Common myeloid progenitor, CD34-positive (primary cell): Measurements from ENCODE around the gene SLC7A7.

ENCODE experiments used
- CTCF ChIA-PET: fragments of 350-600 bp; sonication (Branson Sonifier 250); formaldehyde crosslinking; loops from one replicate; lab custom pipeline; 2021; ENCODE audit warnings: antibody characterized with exemption; lab: Charles Lee
- POLR2A ChIA-PET: fragments of 350-600 bp; sonication (Branson Sonifier 250); formaldehyde crosslinking; loops from one replicate; lab custom pipeline; 2021; ENCODE audit warnings: antibody characterized with exemption; lab: Charles Lee
- DNase-seq, 3 donors: peaks; one replicate each; pipeline versions ENCODE4 v3.0.0 to v3.0.0-alpha.2; 2013
- H3K27ac ChIP-seq, 2 experiments: 1 replicate in 1 of 2; 2 replicates in 1 of 2; pipeline ENCODE4 v1.7.0; 2013; ENCODE audit warnings: inconsistent platforms in 2 of 2, low read length in 2 of 2, mild to moderate bottlenecking in 2 of 2, low read depth in 1 of 2, moderate library complexity in 1 of 2; ENCODE audit not compliant: severe bottlenecking in 2 of 2, insufficient read depth in 1 of 2, poor library complexity in 1 of 2
- H3K27me3 ChIP-seq, 5 experiments: replicated peaks in 2 of 5; 1 replicate in 3 of 5; 2 replicates in 2 of 5; pipeline versions ENCODE4 v1.6.1 to v1.7.0; 2013; ENCODE audit warnings: low read length in 4 of 5, mild to moderate bottlenecking in 2 of 5, moderate library complexity in 2 of 5, inconsistent platforms in 1 of 5; ENCODE audit not compliant: insufficient read depth in 5 of 5, control insufficient read depth in 4 of 5
- H3K36me3 ChIP-seq, 4 experiments: 1 replicate in 2 of 4; 2 replicates in 2 of 4; pipeline versions ENCODE4 v1.6.1 to v1.7.0; 2013; ENCODE audit warnings: low read length in 3 of 4, control low read depth in 1 of 4, mild to moderate bottlenecking in 1 of 4; ENCODE audit not compliant: control insufficient read depth in 4 of 4, insufficient read depth in 4 of 4
- H3K4me1 ChIP-seq, 4 experiments: 1 replicate in 3 of 4; 2 replicates in 1 of 4; pipeline versions ENCODE4 v1.6.1 to v1.7.1; 2013; ENCODE audit warnings: low read length in 3 of 4, mild to moderate bottlenecking in 3 of 4, control low read depth in 1 of 4, inconsistent platforms in 1 of 4, moderate library complexity in 1 of 4; ENCODE audit not compliant: control insufficient read depth in 4 of 4, insufficient read depth in 4 of 4; ENCODE audit errors: control extremely low read depth in 1 of 4
- H3K4me3 ChIP-seq, 7 experiments: 1 replicate in 4 of 7; 2 replicates in 3 of 7; pipeline versions ENCODE4 v1.5.1 to v1.7.0; 2013; ENCODE audit warnings: mild to moderate bottlenecking in 7 of 7, low read length in 6 of 7, moderate library complexity in 6 of 7, inconsistent platforms in 2 of 7, low read depth in 2 of 7, control low read depth in 1 of 7; ENCODE audit not compliant: insufficient read depth in 4 of 7, control insufficient read depth in 1 of 7; ENCODE audit errors: extremely low read depth in 1 of 7
- H3K9me3 ChIP-seq, 5 experiments: 1 replicate in 4 of 5; 2 replicates in 1 of 5; pipeline versions ENCODE4 v1.6.1 to v1.7.1; 2013; ENCODE audit warnings: low read length in 4 of 5, mild to moderate bottlenecking in 2 of 5, inconsistent platforms in 1 of 5, low read depth in 1 of 5, moderate library complexity in 1 of 5; ENCODE audit not compliant: control insufficient read depth in 4 of 5, insufficient read depth in 2 of 5; ENCODE audit errors: control extremely low read depth in 1 of 5
- WGBS: methylation state at CpG from one replicate; pipeline ENCODE4 v1.1.5; 2013; ENCODE audit not compliant: insufficient coverage; 5-methylcytosine and 5-hydroxymethylcytosine counted together

Gene SLC7A7

GRCh38 chr14:22803687-22803974 lies 11.6 kb downstream of the SLC7A7 start:
- Histone ChIP-seq H3K9me3 (no peaks in the 10 kb centered on the region), H3K4me1 (peaks cover 0 to 4% (median 0%) of the 10 kb centered on the region in 4 experiments), H3K36me3 (no peaks in the 10 kb centered on the region), H3K4me3 (no peak overlapping the region), H3K27me3 (peaks cover 0 to 3% (median 0%) of the 10 kb centered on the region in 5 experiments), H3K27ac (no peak overlapping the region)
- POLR2A ChIA-PET = no interaction called here
- WGBS = 96% methylated on average over 3 of the region's 3 CpGs
- CTCF ChIA-PET = no interaction called here
- DNase-seq = no peak

DNA sequence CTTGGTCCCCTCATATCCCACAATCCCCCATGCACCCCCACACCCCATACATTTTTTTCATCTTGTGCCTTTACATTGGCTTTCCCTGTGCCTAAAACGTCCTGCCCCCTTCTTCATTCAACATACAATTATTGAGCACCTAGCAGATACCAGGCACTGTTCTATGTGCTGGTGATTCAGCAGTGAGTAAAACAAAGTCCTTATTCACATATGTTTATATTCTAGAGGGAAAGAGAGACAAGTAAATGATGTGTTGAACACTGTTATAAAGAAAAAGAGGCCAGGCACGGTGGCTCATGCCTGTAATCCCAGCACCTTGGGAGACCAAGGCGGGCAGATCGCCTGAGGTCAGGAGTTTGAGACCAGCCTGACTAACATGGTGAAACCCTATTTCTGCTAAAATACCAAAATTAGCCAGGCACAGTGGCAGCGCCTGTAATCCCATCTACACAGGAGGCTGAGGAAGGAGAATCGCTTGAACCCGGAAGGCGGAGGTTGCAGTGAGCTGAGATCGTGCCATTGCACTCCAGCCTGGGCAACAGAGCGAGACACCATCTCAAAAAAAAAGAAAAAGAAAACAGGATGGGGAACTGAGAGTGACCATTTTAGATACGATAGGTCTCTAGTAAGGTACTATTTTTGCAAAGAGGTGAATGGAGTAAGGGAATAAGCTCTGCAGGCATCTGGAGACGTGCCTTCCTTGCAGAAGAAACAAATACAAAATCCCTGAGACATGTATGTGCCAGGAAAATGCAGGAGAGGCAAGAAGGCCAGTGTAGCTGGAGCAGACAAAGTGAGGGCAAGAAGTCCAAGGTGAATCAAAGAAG lies 12.2 kb downstream of the SLC7A7 start:
- WGBS = 95% methylated on average over 9 of the region's 12 CpGs

DNA sequence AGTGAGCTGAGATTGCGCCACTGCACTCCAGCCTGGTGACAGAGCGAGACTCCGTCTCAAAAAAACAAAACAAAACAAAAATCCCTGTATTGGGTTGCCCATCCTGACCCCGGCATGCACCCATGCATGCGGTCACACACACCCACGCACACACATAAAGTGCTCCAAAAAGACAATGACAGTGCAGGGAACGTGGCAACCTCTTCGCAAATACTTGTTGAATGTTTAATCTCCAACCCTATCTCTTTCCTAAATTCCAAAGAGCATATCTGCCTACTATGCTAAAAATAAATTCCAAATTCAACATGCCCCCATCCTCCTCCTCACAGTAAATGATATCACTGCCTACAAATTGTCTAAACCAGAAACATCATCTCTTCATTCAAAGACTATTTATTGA lies 13.5 kb downstream of the SLC7A7 start:
- ChIA-PET POLR2A (interaction anchor here (0.7 kb wide), 1 partner anchor 415 kb away, joined by 3 read pairs; no protein-coding TSS in a partner anchor), CTCF (interaction anchor here (0.6 to 1.2 kb wide), 3 partner anchors 12 to 58 kb away, joined by 3 to 4 read pairs (median 3); no protein-coding TSS in a partner anchor)
- Histone ChIP-seq H3K4me3 (no peak overlapping the region), H3K4me1 (peaks cover 0 to 8% (median 0%) of the 10 kb centered on the region in 4 experiments), H3K27ac (no peak overlapping the region), H3K9me3 (no peaks in the 10 kb centered on the region), H3K36me3 (no peaks in the 10 kb centered on the region), H3K27me3 (peaks cover 0 to 5% (median 0%) of the 10 kb centered on the region in 5 experiments)
- no peak for DNase-seq
- 81% methylated on average over 6 of the region's 8 CpGs for WGBS

More for the DNA sequence above, 12.2 kb downstream of the SLC7A7 start:
- Histone ChIP-seq H3K4me3 (no peak overlapping the region), H3K4me1 (peaks cover 0 to 8% (median 0%) of the 10 kb centered on the region in 4 experiments), H3K27ac (no peak overlapping the region), H3K27me3 (peaks cover 0 to 5% (median 0%) of the 10 kb centered on the region in 5 experiments), H3K9me3 (no peaks in the 10 kb centered on the region), H3K36me3 (no peaks in the 10 kb centered on the region)
- DNase-seq = no peak
- CTCF ChIA-PET = interaction anchor here (1.0 kb wide), 1 partner anchor 37 kb away, joined by 3 read pairs; the partner anchor contains the start of gene OXA1L
- POLR2A ChIA-PET = no interaction called here

- ChIA-PET CTCF (interaction anchor here (1.4 kb wide), 2 partner anchors 11 to 16 kb away, joined by 3 read pairs; no protein-coding TSS in a partner anchor), POLR2A (no interaction called here)
- H3K36me3 ChIP-seq = no peaks in the 10 kb centered on the region
- no peak overlapping the region for H3K27ac ChIP-seq
- no peaks in the 10 kb centered on the region for H3K9me3 ChIP-seq
- H3K27me3 ChIP-seq = peaks cover 0 to 5% (median 0%) of the 10 kb centered on the region in 5 experiments
- peaks cover 0 to 8% (median 0%) of the 10 kb centered on the region in 4 experiments for H3K4me1 ChIP-seq
- no peak for DNase-seq
- no peak overlapping the region for H3K4me3 ChIP-seq
- 100% methylated on average over 4 of the region's 10 CpGs for WGBS
These were observed 14.9 kb downstream of the SLC7A7 start for GRCh38 chr14:22800346-22800745.

GRCh38 chr14:22798528-22798927 lies 16.7 kb downstream of the SLC7A7 start:
- Histone ChIP-seq H3K27ac (no peak overlapping the region), H3K27me3 (peaks cover 0 to 4% (median 0%) of the 10 kb centered on the region in 5 experiments), H3K4me3 (no peak overlapping the region), H3K9me3 (no peaks in the 10 kb centered on the region), H3K36me3 (no peaks in the 10 kb centered on the region), H3K4me1 (peaks cover 0 to 8% (median 0%) of the 10 kb centered on the region in 4 experiments)
- ChIA-PET POLR2A (no interaction called here), CTCF (interaction anchor here (1.2 kb wide), 1 partner anchor 11 kb away, joined by 3 read pairs; no protein-coding TSS in a partner anchor)
- no peak for DNase-seq
- 68% methylated on average over 2 of the region's 2 CpGs for WGBS

- no peak for DNase-seq
- H3K9me3 ChIP-seq = no peaks in the 10 kb centered on the region
- no peak overlapping the region for H3K4me3 ChIP-seq
- ChIA-PET CTCF (interaction anchor here (1.2 kb wide), 1 partner anchor 12 kb away, joined by 3 read pairs; no protein-coding TSS in a partner anchor), POLR2A (no interaction called here)
- 100% methylated on average over 1 of the region's 5 CpGs for WGBS
- H3K4me1 ChIP-seq = peaks cover 0 to 8% (median 0%) of the 10 kb centered on the region in 4 experiments
- no peak overlapping the region for H3K27ac ChIP-seq
- peaks cover 0 to 2% (median 0%) of the 10 kb centered on the region in 5 experiments for H3K27me3 ChIP-seq
- no peaks in the 10 kb centered on the region for H3K36me3 ChIP-seq
These were observed 18.0 kb downstream of the SLC7A7 start for GRCh38 chr14:22797017-22797917.
